Measurements from ENCODE around the gene TMEM43. TPM values are rescaled to one million over a fixed set of nuclear protein-coding genes. Genes with fewer than 3 reads are reported as not detected.

TMEM43 gene
- total and polyA plus RNA-seq, 2 of the 8 experiments (the other 6 are each of a cell fraction or from before 2014, with no cell fraction given), result 27.0 to 33.7 TPM

DNA sequence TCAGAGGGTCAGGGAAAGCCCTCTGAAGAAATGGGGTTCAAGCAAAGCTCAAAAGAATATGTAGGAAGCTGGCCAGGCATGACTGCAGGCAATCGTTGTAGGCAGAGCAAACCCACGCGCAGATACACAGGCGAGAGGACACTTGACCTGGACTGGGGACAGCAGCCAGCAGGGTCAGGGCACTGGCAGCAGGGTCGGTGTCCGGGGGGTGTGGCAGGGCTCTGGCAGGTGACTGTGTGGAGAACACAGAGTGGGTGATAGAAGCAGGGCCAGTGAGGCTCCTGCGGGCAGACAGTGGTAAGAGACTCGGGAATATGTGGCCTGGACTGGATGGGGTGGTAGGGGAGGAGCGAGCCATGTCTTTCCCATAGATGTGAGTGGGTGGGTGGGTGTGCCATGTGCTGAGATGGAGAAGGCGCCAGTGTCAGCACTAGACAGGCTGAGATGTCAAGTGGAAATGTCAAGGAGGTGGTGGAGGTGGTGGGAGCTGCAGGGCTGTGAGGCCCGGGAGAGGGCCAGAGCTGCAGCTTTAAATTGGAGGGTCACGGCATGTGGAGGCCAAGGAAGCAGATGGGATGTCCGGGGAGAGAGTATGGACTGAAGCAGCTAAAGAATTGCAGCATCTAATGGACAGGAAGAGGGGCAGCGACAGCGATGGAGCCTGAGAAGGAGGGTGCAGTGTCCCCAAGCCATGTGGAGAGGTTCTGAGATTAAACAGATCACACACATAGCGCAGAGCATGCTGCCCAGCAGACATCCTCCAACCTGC is 13.4 kb downstream of the TMEM43 start (continued):
- TF ChIP-seq EP300 (IDR thresholded peaks at IDR 0.05; ENCODE audit: borderline replicate concordance in 1 of 2, low read depth in 2 of 2, low read length in 2 of 2) (no peak), TAF1 (IDR thresholded peaks at IDR 0.05; ENCODE audit: low read depth, low read length) (no peak), GABPA (IDR thresholded peaks at IDR 0.05; ENCODE audit: borderline replicate concordance, insufficient read depth, low read length) (no peak)
